Endothelial cell (in vitro differentiated cells): ENCODE results near the gene WNT7B. TPM values are rescaled to one million over a fixed set of nuclear protein-coding genes. Genes with fewer than 3 reads are reported as not detected.
A peak's percentile ranks its signal among the peaks of the same experiment; 100 is the strongest.

Experiments
- DNase-seq: peaks from one replicate; pipeline ENCODE4 v3.0.0; 2021; ENCODE audit warnings: low spot score
- H3K27ac Mint-ChIP-seq: one replicate; pipeline ENCODE4 v1.8.0; 2021; ENCODE audit warnings: mixed read lengths, inconsistent platforms; ENCODE audit not compliant: unreplicated experiment
- H3K27me3 Mint-ChIP-seq: one replicate; pipeline ENCODE4 v1.8.0; 2021; ENCODE audit warnings: mild to moderate bottlenecking, moderate library complexity, mixed read lengths, inconsistent platforms; ENCODE audit not compliant: unreplicated experiment
- H3K36me3 Mint-ChIP-seq: one replicate; pipeline ENCODE4 v1.8.0; 2021; ENCODE audit warnings: mild to moderate bottlenecking, low read depth, mixed read lengths, inconsistent platforms; ENCODE audit not compliant: unreplicated experiment
- H3K4me1 Mint-ChIP-seq: one replicate; pipeline ENCODE4 v1.8.0; 2021; ENCODE audit warnings: mild to moderate bottlenecking, mixed read lengths, inconsistent platforms; ENCODE audit not compliant: unreplicated experiment
- H3K4me3 Mint-ChIP-seq: one replicate; pipeline ENCODE4 v1.8.0; 2021; ENCODE audit warnings: mild to moderate bottlenecking, mixed read lengths, inconsistent platforms; ENCODE audit not compliant: unreplicated experiment
- H3K9me3 Mint-ChIP-seq: one replicate; pipeline ENCODE4 v1.8.0; 2021; ENCODE audit warnings: mixed read lengths, inconsistent platforms; ENCODE audit not compliant: unreplicated experiment
- CTCF ChIP-seq: fragments of 200-600 bp; sonication (generic); IDR thresholded peaks from one replicate; pipeline ENCODE4 v1.5.0; 2021; ENCODE audit warnings: antibody characterized with exemption; ENCODE audit not compliant: unreplicated experiment
- total RNA-seq: library from RNA; stranded (reverse); fragmentation: NEBNext Ultra II Directional; extraction: Animal tissue kit (Norgen Biotek cat#: 25700); gene quantifications from one replicate; pipeline ENCODE4 v1.2.1, GENCODE V29; 2021; ENCODE audit not compliant: unreplicated experiment

The WNT7B gene
- total RNA-seq, 1 donor from 2014 or later: not detected

- H3K36me3 Mint-ChIP-seq: no peaks in the 10 kb centered on the region
- H3K4me1 Mint-ChIP-seq: peaks cover 6% of the 10 kb centered on the region
- H3K27me3 Mint-ChIP-seq: peaks cover 10% of the 10 kb centered on the region
- no peak for TF ChIP-seq CTCF
- DNase-seq: no peak
- H3K27ac Mint-ChIP-seq: no peak overlapping the region
- no peak overlapping the region for H3K4me3 Mint-ChIP-seq
- H3K9me3 Mint-ChIP-seq: no peaks in the 10 kb centered on the region
These were observed 91.7 kb downstream of the WNT7B start for GRCh38 chr22:45885171-45885840.

GRCh38 chr22:45884201-45885062 lies 92.5 kb downstream of the WNT7B start:
- H3K4me1 Mint-ChIP-seq: peaks cover 6% of the 10 kb centered on the region
- DNase-seq: no peak
- no peaks in the 10 kb centered on the region for H3K9me3 Mint-ChIP-seq
- no peak overlapping the region for H3K27ac Mint-ChIP-seq
- H3K4me3 Mint-ChIP-seq: no peak overlapping the region
- H3K36me3 Mint-ChIP-seq: no peaks in the 10 kb centered on the region
- peaks cover 15% of the 10 kb centered on the region for H3K27me3 Mint-ChIP-seq
- no peak for TF ChIP-seq CTCF

- peaks cover 6% of the 10 kb centered on the region for H3K4me1 Mint-ChIP-seq
- DNase-seq: no peak
- H3K27me3 Mint-ChIP-seq: peaks cover 15% of the 10 kb centered on the region
- no peak overlapping the region for H3K4me3 Mint-ChIP-seq
- H3K9me3 Mint-ChIP-seq: no peaks in the 10 kb centered on the region
- H3K36me3 Mint-ChIP-seq: no peaks in the 10 kb centered on the region
- TF ChIP-seq CTCF: no peak
- H3K27ac Mint-ChIP-seq: peak overlapping the region; percentile 67
These were observed 93.2 kb downstream of the WNT7B start for GRCh38 chr22:45883811-45884170.

- H3K27ac Mint-ChIP-seq: peak overlapping the region; percentile 67
- no peak for DNase-seq
- H3K27me3 Mint-ChIP-seq: peaks cover 15% of the 10 kb centered on the region
- H3K9me3 Mint-ChIP-seq: no peaks in the 10 kb centered on the region
- no peak for TF ChIP-seq CTCF
- H3K4me3 Mint-ChIP-seq: no peak overlapping the region
- no peaks in the 10 kb centered on the region for H3K36me3 Mint-ChIP-seq
- H3K4me1 Mint-ChIP-seq: peaks cover 6% of the 10 kb centered on the region
These were observed 93.8 kb downstream of the WNT7B start for GRCh38 chr22:45882881-45883810.
